ENCODE data around the gene RIPOR2. TPM values are rescaled to one million over a fixed set of nuclear protein-coding genes. Genes with fewer than 3 reads are reported as not detected.

The RIPOR2 gene
- total and polyA plus RNA-seq, 2 of the 13 experiments (the other 11 are each of a cell fraction or from before 2014, with no cell fraction given), result 0.02 to 0.05 TPM

- Histone ChIP-seq H3K27me3 (ENCODE audit: control insufficient read depth in 1 of 2, insufficient read depth in 2 of 2, low read length in 2 of 2) (0 out of 5 replicates have a peak, but pooled peaks cover 1 to 7% of the 10 kb centered on the region in 2 experiments), H3K4me1 (ENCODE audit: insufficient read depth, low read length) (no peaks in the 10 kb centered on the region), H3K9ac (ENCODE audit: insufficient read depth, low read depth, low read length) (no peak overlapping the region), H3K9me3 (ENCODE audit: low read length) (no peaks in the 10 kb centered on the region), H4K20me1 (ENCODE audit: insufficient read depth, low read length) (no peaks in the 10 kb centered on the region), H3K79me2 (ENCODE audit: insufficient read depth, low read length) (no peaks in the 10 kb centered on the region), H2AFZ (ENCODE audit: low read length) (no peak overlapping the region), H3K27ac (ENCODE audit: extremely low read length, insufficient read depth, low read length) (no peak overlapping the region), H3K36me3 (replicated peaks in 1 of 2; ENCODE audit: control insufficient read depth in 1 of 2, insufficient read depth in 2 of 2, low read length in 2 of 2) (no peaks in the 10 kb centered on the region), H3K4me3 (replicated peaks in 1 of 3; ENCODE audit: insufficient read depth in 1 of 3, low read depth in 2 of 3, low read length in 3 of 3) (no peak overlapping the region), H3K4me2 (ENCODE audit: low read depth, low read length) (no peak overlapping the region)
- no TSS peak for BruUV-seq (replicated peaks)
- TF ChIP-seq EHMT2 (IDR thresholded peaks at IDR 0.05; ENCODE audit: borderline replicate concordance, low read depth, low read length) (no peak), ZBTB42 (CRISPR knock-in tag; IDR thresholded peaks at IDR 0.05) (no peak), MAFF (IDR thresholded peaks at IDR 0.05; ENCODE audit: low read depth, low read length) (peak; percentile 61), KDM6A (CRISPR knock-in tag; IDR thresholded peaks at IDR 0.05; ENCODE audit: low read depth) (no peak), MAFK (conservative IDR thresholded peaks at IDR 0.05 in 1 of 2, IDR thresholded peaks at IDR 0.05 in 1 of 2; ENCODE audit: low read length in 2 of 2) (peak in 1 of 2 experiments; percentile 64; a peak in 3 of 4 replicates)
- in situ Hi-C loops (cut with HindIII; ENCODE audit: extremely low pct_ligation_motif_present, low pct_unique_long_range_greater_than_20kb), result no loop called here
- WGBS (ENCODE audit: low lambda C conversion rate), result 8% methylated on average over 4 of the region's 4 CpGs
- ChIA-PET CTCF (ENCODE audit: low intra/inter-chr PET ratio, low total read pairs) (no interaction called here), POLR2A (no interaction called here)
- FAIRE-seq (no peak), ATAC-seq (no peak), DNase-seq (ENCODE audit: low spot score) (no peak)
- intact Hi-C loops (cut with micrococcal nuclease; ENCODE audit: unreplicated experiment), result loop anchor here (1.0 kb wide), 1 partner anchor 63 kb away; no protein-coding TSS in a partner anchor
Observed at GRCh38 chr6:24980507-24981385, 45.0 kb upstream of the RIPOR2 start.

GRCh38 chr6:24979176-24979575 lies 43.4 kb upstream of the RIPOR2 start:
- Histone ChIP-seq H4K20me1 (ENCODE audit: insufficient read depth, low read length) (no peaks in the 10 kb centered on the region), H3K4me3 (replicated peaks in 1 of 3; ENCODE audit: insufficient read depth in 1 of 3, low read depth in 2 of 3, low read length in 3 of 3) (no peak overlapping the region), H3K27ac (ENCODE audit: extremely low read length, insufficient read depth, low read length) (no peak overlapping the region), H3K9me3 (ENCODE audit: low read length) (no peaks in the 10 kb centered on the region), H3K27me3 (ENCODE audit: control insufficient read depth in 1 of 2, insufficient read depth in 2 of 2, low read length in 2 of 2) (0 out of 5 replicates have a peak, but pooled peaks cover 1 to 7% of the 10 kb centered on the region in 2 experiments), H3K4me1 (ENCODE audit: insufficient read depth, low read length) (no peaks in the 10 kb centered on the region), H3K36me3 (replicated peaks in 1 of 2; ENCODE audit: control insufficient read depth in 1 of 2, insufficient read depth in 2 of 2, low read length in 2 of 2) (no peaks in the 10 kb centered on the region), H3K9ac (ENCODE audit: insufficient read depth, low read depth, low read length) (no peak overlapping the region), H3K79me2 (ENCODE audit: insufficient read depth, low read length) (no peaks in the 10 kb centered on the region), H2AFZ (ENCODE audit: low read length) (no peak overlapping the region), H3K4me2 (ENCODE audit: low read depth, low read length) (no peak overlapping the region)
- FAIRE-seq, result no peak
- TF ChIP-seq ZNF441 (CRISPR knock-in tag; IDR thresholded peaks at IDR 0.05; ENCODE audit: borderline replicate concordance), result no peak
- no peak for TF ChIP-seq RARA (CRISPR knock-in tag; IDR thresholded peaks at IDR 0.05)
- TF ChIP-seq ZNF7 (CRISPR knock-in tag; IDR thresholded peaks at IDR 0.05), result no peak
- no peak for TF ChIP-seq MAX (IDR thresholded peaks at IDR 0.05)
- TF ChIP-seq JUN (CRISPR knock-in tag; IDR thresholded peaks at IDR 0.05), result no peak
- TF ChIP-seq ZNF670 (CRISPR knock-in tag; IDR thresholded peaks at IDR 0.05; ENCODE audit: borderline replicate concordance), result no peak
- no peak for TF ChIP-seq HOXA5 (CRISPR knock-in tag; IDR thresholded peaks at IDR 0.05)
- no peak for TF ChIP-seq ZBTB33 (CRISPR knock-in tag; IDR thresholded peaks at IDR 0.05)
- TF ChIP-seq ZNF614 (CRISPR knock-in tag; IDR thresholded peaks at IDR 0.05; ENCODE audit: borderline replicate concordance), result no peak
- no peak for TF ChIP-seq SALL1 (CRISPR knock-in tag; IDR thresholded peaks at IDR 0.05)
- TF ChIP-seq NFRKB (IDR thresholded peaks at IDR 0.05), result no peak
- ATAC-seq, result no peak
- no peak for DNase-seq (ENCODE audit: low spot score)
- in situ Hi-C loops (cut with HindIII; ENCODE audit: extremely low pct_ligation_motif_present, low pct_unique_long_range_greater_than_20kb) (no loop called here), intact Hi-C loops (cut with micrococcal nuclease; ENCODE audit: unreplicated experiment) (no loop called here)
- POLR2A ChIA-PET, result no interaction called here
- CTCF ChIA-PET (ENCODE audit: low intra/inter-chr PET ratio, low total read pairs), result no interaction called here
- BruUV-seq (replicated peaks), result no TSS peak
- 0% methylated on average over 2 of the region's 2 CpGs for WGBS (ENCODE audit: low lambda C conversion rate)
